GOT3 (cell line): Measurements from ENCODE around the gene BAD.

Experiments used
- DNase-seq: peaks from one replicate; lab custom pipeline; 2025; ENCODE audit warnings: mixed read lengths; lab: John Stamatoyannopoulos, UW

BAD gene

DNA sequence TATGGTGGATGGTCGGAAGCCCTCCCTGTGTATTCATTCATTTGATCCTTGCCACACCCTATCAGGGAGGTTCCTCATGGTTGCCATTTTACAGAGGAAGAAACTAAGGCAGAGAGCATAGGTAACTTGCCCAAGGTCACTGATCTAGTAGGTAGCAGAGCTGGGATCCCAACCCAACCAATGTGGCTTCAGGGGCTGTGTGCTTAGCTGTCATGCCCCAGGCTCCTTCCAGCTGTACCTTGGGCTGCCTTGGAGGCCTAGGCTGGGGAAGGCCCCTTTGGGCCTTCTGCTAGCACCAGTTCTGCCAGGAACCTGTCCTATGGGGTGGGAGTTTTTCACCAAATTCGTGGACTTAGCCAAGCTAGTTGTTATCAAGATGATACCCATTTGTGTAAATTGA, 8.6 kb downstream of the BAD start:
- no peak for DNase-seq

DNA sequence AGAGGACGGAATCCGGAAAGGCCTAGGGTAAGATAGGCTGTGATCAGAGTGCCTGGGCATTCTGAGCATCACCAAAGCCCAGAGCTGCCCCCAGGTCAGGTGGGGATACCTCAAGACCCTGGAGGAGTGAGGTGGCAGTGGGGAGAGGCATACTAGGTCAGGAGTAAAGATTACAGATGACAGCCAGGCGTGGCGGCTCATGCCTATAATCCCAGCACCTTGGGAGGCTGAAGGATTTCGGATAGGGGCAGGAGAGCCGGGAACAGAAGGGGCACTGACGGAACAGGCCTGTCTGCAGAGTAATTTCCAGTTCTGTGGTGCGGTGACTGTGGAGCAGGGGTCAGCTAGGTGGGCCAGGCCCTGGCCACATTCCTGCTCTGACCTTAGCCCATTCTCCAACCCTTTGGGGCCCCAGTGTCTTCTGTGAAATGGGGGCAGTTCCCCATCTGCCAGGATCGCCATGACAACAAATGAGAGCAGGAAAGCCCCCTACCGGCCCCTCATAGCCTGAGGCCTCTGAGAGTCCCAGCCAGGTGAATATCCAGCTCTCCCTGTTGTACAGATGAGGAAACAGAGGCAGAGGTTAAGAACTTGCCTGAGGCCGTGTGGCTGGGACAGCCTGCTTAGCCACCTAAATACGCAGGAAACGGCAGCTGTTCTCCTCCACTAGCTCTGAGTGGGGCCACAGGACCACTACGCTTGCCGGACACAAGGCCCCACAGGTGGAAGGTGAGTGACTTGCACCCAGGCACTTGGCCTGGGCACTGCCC, 9.2 kb downstream of the BAD start:
- DNase-seq, result no peak

DNA sequence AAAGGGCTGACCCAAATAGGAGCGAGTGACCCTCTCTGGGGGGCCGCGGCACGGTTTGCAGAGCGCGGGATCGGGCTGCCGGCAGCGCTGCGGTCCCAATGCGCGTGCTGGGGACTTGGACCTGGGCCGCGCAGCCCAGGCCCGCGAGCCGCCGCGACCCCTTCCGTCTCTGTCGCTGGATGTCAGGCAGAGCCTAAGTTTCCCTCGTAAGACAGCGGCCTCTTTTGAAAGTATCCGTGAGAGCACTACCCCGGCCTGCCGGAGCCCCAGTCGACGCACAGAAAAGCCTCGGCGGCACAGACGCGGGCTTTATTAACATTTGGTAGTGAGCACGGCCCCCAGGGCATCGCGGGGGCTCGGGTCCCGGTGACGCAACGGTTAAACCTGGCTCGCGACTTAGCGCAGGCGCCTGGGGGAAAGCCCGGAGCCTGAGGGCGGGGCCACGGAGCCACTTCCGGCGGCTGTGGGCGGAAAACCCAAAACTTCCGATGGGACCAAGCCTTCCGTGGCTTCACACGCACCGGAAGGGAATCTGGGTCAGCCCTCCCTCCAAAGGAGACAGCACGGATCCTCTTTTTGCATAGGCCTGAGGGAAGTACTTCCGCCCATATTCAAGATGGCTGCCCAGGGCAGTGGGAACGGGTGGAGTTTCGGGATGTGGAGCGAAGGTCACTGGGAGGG, 14.8 kb downstream of the BAD start:
- peak; percentile 97 for DNase-seq

DNA sequence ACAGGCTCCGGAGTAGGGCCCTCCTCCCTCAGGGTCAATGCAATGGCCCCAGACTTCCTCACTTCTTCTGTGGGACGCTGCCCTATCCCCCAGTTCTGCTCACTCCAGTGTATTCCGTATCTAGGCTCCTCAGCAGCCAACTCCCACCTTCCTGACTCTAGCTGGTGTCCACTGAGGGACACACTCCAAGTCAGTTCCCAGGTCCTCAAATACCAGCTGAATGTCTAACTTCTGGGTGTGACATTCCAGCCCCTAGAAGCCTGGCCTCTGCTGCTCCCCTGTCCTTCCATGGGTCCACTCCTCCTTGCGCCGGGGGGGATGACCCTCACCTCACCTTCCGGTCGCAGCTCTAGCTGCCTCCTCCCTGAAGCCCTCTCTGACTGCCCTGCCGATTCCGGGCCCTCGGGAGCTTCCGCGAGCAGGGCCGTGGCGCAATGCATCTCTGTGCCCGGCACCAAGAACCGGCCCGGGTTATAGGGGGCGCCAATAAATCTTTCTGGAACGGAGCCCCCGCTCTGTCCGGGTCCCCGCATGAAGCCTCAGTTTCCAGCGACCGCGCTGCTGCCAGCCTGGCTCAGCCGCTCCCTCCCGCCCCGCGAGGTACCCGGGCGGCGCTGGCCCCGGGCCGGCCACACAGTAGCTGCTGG, 15.4 kb downstream of the BAD start:
- DNase-seq, result no peak

DNA sequence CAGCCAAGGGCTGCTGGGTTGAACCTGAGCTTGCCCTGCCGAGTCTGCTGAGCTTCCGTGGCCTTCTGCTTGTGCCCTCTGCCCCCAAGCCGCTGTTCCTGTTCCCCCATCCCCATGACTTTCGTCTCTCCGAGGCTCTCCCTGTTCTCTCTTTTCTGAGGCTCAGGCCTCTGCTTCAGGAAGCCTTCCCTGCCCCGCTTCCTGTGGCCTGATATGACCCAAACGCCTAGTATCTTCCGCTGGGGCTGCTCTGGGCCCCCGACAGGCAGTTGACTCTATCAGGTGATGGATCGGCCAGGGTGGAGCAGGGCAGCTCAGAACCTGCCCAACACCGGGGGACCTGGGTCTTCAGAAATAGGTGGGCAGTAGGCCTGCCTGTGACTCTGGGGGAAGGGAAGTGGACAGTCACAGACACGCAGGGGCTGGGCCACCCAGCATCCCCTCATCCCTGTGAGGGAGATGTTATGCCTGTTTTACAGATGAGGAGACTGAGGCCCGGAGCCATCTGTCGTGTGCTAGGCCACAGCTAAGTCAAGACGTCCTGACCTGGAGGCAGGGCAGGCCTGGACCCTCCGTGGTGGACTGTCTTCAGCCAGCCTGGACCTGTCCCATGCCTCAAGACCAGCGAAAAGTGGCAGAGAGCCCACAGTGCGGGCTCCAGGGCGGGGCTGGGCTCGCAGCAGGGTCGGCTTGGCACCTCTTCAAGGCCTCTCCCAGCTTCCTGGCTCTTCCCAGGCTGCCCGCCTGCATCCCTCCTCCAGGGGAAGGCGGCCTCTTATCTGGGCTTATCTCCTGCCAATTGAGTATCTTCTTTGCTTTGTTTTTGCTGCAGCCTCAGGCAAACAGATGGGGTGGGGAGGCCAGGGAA, 16.2 kb downstream of the BAD start:
- no peak for DNase-seq

DNA sequence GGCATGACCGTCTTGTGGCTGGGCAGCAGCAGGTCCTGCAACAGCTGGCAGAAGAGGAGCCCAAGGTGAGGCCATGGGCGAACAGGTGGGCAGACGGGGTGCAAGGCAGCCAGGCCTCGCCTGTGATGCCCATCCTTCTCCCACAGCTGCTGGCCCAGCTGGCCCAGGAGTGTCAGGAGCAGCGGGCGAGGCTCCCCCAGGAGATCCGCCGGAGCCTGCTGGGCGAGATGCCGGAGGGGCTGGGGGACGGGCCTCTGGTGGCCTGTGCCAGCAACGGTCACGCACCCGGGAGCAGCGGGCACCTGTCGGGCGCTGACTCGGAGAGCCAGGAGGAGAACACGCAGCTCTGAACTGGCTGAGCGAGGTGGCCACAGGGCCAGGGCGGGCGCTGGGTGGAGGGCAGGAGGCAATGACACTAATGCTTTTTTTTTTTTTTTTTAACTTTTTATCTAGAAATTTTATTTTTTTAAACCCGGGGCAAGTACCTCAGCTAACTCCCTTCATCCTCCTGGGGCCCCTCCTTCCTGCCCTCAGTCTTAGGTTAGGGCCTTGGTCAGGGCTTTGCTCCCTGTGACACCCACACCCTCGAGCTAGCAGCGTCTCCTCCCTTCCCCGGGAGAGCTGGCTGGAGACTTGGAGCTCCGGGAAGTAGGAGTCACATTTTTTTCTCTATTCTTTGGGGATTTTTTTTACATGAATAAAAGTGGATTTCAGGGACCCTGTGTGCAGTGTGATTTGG, 17.1 kb downstream of the BAD start:
- DNase-seq, result no peak

DNA sequence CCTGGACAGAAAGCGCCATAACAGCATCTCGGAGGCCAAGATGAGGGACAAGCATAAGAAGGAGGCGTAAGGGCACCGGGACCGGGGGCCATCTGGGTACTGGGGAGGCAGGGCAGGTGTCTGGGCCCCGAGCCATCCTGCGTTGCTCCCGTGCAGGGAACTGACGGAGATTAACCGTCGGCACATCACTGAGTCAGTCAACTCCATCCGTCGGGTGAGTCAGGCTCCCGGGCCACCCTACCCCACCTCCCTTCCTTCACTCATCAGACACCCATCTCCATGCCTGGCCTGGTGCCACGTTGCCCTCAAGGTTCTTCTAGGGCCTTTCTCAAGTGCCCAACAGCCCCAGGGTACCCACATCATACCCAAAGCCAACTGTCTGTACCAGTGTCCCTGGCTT, 18.1 kb downstream of the BAD start:
- DNase-seq, result no peak

DNA sequence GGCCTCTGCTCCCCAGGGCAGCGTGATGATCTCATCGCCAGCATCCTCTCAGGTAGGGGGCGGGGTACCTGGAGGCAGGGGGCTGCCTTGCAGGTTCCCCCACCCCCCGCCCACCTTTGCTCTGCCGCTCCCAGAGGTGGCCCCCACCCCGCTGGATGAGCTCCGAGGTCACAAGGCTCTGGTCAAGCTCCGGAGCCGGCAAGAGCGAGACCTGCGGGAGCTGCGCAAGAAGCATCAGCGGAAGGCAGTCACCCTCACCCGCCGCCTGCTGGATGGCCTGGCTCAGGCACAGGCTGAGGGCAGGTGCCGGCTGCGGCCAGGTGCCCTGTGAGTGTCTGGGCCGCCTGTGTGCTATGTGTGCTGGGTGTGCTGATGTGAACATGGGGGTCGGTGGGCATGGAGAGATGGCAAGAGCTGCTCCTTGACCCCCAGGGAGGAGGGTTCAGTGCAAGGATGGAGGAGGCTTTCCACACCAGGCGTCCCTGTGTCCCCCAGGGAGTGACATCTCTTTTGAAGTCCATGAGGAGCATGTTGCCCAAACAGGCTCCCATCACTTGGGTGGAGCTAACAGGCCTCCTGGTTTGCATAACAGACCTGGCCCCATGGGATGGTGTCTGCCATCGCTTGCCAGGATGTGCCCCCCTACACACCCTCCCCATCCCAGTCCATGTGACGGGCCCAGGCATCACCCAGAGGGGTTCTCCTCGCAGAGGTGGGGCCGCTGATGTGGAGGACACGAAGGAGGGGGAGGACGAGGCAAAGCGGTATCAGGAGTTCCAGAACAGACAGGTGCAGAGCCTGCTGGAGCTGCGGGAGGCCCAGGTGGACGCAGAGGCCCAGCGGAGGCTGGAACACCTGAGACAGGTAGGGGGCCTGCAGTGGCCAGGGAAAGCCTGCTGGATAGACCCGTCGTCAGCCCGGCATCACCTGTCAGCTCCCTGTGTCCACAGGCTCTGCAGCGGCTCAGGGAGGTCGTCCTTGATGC, 19.0 kb downstream of the BAD start:
- no peak for DNase-seq

DNA sequence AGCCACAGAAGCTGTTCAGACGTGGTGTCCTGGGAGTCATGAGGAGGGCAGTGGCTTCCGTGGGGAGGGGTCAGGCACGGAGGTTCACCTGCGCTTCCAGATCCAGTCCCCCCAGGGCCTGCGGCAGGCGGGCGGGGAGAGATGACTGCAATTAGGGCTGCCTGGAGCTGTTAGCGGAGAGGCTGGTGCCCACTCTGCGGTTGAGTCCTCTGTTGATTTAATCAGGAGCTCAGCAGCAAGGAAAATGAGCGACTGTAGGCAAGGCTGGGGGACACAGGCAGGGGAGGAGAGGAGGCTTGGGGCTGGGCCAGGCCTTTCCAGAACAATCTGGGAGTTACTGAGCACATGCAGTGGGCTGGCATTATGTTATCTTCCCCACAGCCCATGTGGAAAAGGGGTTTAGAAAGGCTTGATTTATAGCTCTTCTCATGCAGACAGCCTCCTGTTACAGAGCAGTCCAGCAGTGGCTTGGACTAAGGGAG, 20.1 kb downstream of the BAD start:
- no peak for DNase-seq

DNA sequence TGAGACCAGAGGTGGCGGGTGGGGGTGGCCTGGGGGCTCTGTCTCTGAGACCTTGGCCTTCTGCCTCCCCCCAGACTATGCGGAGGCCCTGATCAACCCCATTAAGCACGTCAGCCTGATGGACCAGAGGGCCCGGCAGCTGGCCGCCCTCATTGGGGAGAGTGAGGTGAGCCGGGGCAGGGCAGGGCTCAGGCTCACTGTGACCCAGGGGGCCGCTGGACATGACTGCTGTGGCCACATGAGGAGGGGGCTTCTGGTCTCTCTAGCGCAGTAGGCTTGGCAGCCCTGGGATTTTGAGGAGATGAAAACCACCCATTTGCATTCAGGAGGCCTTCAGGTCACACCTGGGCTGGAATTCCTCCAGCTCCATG, 20.5 kb downstream of the BAD start:
- no peak for DNase-seq

DNA sequence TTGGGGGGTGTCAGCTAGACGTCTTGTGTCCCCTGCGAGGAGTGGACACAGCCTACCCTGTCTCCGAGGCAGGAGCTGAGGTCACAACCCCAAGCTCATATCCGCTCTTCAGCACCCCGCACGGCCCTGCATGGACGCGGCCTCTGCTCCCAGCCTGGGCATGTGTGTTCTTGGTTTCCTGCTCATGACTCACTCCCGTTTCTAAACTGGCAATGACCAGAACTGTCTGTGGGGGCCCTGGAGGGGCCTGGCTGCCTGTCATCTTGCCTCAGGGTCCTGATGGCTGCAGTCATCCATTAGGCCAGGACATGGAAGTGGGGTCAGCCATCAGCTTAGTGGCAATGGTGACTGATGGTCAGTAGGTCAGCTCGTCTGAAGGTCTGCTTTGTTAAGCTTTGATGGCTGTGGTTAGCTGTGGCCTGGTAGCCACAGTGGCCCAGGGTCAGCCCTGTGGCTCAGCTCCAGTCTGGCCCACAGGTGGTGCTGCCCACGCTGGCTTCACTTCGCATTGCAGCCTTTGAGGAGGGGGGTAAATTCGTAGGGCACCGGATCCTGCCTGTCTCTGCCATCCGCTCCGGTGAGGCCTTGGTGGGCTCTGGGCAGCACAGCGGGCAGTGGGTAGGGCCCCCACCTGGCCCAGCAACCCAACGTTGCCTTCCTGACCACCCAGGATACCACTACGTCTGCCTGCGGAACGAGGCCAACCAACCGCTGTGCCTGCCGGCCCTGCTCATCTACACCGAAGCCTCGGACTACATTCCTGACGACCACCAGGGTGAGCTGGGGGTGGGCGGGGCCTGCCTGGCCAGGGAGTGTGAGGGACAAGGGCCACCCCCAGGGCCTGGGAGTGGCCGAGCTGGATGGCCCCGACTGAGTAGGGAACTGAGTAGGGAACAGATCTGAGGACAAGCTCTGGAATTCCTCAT, 21.2 kb downstream of the BAD start:
- no peak for DNase-seq

DNA sequence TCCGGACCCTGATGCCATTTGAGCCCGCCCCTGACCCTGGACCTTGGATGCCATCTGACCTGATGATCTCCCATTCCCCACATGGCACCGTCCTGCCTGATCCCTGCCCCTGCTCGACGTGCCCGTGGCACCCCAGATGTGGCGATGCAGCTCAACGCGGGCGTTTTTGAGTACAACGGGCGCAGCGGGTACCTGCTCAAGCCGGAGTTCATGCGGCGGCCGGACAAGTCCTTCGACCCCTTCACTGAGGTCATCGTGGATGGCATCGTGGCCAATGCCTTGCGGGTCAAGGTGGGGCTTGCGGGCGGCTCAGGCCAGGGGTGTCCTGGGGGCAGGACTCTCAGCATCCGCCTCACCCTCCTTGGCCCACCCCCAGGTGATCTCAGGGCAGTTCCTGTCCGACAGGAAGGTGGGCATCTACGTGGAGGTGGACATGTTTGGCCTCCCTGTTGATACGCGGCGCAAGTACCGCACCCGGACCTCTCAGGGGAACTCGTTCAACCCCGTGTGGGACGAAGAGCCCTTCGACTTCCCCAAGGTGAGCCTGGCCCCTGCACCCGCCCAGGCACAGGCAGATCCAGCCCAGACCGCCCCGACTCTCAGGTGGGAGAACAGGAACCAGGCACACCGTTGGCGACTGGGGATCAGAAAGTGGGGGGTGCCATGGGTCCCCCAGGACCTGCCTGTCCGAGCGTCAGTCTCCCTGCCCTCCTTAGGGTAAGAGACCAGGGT, 22.0 kb downstream of the BAD start:
- no peak for DNase-seq

DNA sequence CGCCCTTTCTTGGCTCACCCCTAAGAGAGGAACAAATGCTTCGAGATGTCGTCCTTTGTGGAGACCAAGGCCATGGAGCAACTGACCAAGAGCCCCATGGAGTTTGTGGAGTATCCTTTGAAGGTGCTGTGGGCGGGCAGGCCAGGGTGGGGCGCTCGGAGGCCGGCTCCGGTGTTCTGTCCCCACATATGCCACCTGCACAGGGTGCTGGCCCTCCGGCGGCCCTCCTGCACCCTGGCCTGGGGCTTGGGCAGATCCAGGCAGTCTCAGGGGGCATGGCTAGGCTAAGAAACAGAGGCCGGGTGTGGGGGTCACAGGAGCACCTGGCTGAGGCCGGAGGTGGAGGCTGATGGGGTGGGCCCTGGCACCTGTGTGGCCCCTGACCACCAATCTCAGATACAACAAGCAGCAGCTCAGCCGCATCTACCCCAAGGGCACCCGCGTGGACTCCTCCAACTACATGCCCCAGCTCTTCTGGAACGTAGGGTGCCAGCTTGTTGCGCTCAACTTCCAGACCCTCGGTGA, 22.8 kb downstream of the BAD start:
- no peak for DNase-seq

DNA sequence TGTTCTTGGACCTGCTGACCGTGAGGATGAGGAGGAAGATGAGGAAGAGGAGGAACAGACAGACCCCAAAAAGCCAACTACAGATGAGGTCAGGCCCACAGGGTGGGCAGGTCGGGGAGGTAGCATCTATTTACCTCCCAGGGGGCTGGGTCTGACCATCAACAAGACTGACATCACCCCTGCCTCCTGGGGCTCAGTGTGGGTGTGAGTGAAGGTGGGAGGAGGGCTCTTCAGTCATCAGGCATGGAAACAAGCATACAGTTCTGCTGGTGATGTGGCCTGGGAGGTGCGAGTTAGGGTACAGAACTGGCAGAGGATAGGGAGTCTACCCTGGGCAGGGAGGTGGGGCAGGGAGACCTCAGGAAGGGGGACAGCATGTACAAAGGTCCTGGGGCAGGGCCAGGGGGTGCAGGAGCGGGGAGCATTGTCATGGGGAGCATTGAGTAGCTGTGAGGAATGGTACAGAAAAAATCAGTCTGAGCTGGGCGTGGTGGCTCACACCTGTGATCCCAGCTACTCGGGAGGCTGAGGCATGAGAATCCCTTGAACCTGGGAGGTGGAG, 24.2 kb downstream of the BAD start:
- DNase-seq, result no peak

DNA sequence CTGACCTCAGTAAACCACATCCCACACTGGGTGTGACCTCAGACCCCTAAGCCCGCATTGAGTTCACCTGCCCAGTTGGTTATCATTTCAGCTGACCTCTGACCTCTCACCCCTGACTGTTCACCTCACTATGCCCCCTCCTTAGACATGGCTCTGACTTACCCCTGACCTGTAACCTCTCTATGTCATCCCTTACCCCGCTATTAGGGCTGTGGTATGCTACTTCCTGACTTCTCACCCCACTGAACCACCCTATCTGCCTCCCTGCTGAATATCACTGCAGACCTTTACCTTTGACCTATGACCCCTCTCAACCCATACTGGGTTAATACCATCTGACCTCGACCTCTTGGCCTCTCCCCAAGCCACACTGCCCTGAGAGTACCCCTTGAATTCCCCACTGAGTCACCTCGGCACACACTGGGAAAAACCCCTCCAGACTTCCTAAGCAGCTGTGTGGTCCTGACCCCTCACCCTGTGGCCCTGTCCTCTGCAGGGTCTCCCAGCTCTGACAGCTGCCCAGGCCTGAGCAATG, 24.9 kb downstream of the BAD start:
- DNase-seq, result no peak

DNA sequence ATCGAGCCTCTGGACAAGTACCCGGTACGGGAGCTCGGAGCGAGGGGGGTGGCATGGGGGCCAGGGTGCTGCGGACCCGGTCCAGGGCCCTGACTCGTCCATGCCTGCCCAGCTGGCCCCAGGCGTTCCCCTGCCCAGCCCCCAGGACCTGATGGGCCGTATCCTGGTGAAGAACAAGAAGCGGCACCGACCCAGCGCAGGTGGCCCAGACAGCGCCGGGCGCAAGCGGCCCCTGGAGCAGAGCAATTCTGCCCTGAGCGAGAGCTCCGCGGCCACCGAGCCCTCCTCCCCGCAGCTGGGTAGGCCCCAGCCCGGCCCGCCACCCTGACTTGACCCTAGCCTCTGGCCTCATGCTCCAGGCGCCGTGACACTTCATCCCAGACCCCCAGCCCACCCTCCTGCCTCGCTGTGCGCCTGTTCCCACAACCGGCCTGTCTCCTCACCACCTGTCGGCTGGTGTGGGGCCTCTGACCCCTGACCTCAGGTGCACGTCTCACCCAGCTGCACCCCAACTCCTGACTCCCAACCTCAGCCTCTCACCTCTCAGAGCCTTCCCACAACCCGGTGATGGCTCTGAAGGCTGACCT, 25.4 kb downstream of the BAD start:
- DNase-seq, result no peak

DNA sequence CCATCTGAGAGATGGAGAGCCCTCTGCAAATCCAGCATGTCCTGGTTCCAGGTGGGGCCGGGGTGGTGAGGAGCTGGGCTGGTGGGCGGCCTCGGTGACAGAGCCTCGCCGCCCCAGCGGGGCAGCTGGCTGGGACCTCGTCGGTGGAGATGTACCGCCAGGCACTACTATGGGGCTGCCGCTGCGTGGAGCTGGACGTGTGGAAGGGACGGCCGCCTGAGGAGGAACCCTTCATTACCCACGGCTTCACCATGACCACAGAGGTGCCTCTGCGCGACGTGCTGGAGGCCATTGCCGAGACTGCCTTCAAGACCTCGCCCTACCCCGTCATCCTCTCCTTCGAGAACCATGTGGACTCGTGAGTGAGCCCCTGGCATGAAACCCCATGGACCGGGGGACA, 26.1 kb downstream of the BAD start:
- no peak for DNase-seq
